ENCODE data around the gene EP300.
"Not testable (repeated sequence)": the region's sequence is repeated elsewhere in the genome, so short reads cannot be mapped to it uniquely, and the experiment has no call there.

DNA sequence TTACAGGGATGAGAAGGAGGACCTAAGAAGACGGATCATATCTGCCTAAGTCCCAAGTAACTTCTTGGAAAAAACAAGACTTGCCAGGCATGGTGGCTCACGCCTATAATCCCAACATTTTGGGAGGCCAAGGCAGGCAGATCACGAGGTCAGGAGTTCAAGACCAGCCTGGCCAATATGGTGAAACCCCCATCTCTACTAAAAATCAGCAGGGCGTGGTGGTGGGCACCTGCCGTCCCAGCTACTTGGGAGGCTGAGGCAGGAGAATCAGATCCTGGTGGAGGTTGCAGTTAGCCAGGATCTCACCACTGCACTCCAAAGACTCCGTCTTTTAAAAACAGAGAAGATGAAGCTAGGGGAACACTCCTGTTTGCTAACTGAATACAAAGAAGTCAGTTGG is 88.0 kb downstream of the EP300 start:
- not testable (repeated sequence) for TF ChIP-seq EZH2, EZH2phosphoT487 (IDR thresholded peaks at IDR 0.05)

Measured in neural progenitor cell (in vitro differentiated cells).